ENCODE data around the gene TNS2.

TNS2 gene

GRCh38 chr12:53056901-53057300 is 7.0 kb downstream of the TNS2 start:
- DNase-seq = no peak

- no peak for DNase-seq
Observed at GRCh38 chr12:53057816-53058500, 8.1 kb downstream of the TNS2 start.

GRCh38 chr12:53058674-53059433 is 9.0 kb downstream of the TNS2 start:
- no peak for DNase-seq

- DNase-seq = no peak
Observed at GRCh38 chr12:53059434-53060063, 9.7 kb downstream of the TNS2 start.

GRCh38 chr12:53060064-53060720 is 10.3 kb downstream of the TNS2 start:
- no peak for DNase-seq

GRCh38 chr12:53060721-53061276 is 10.9 kb downstream of the TNS2 start:
- DNase-seq = no peak

GRCh38 chr12:53061404-53062010 is 11.6 kb downstream of the TNS2 start:
- DNase-seq = no peak

GRCh38 chr12:53062011-53062961 is 12.4 kb downstream of the TNS2 start:
- DNase-seq = no peak

GRCh38 chr12:53062977-53063707 is 13.3 kb downstream of the TNS2 start:
- no peak for DNase-seq

- DNase-seq = peak; percentile 66
Observed at GRCh38 chr12:53063708-53064612, 14.1 kb downstream of the TNS2 start.

- no peak for DNase-seq
Observed at GRCh38 chr12:53064613-53065436, 15.0 kb downstream of the TNS2 start.

GRCh38 chr12:53065470-53065869 is 15.6 kb downstream of the TNS2 start:
- DNase-seq = no peak

GRCh38 chr12:53065975-53066931 is 16.4 kb downstream of the TNS2 start:
- peak; percentile 82 for DNase-seq

- no peak for DNase-seq
Observed at GRCh38 chr12:53067074-53067992, 17.5 kb downstream of the TNS2 start.

- no peak for DNase-seq
Observed at GRCh38 chr12:53067993-53068770, 18.3 kb downstream of the TNS2 start.

Data from fibroblast of upper back skin (primary cell).